GM18868 (cell line): ENCODE measurements around the gene PCDHB12.

Source experiments
- ATAC-seq: cut with Tn5 transposase; IDR thresholded peaks from one replicate; pipeline ENCODE4 v1.9.1; 2021; ENCODE audit warnings: mild to moderate bottlenecking, moderate library complexity; ENCODE audit not compliant: unreplicated experiment

The PCDHB12 gene

DNA sequence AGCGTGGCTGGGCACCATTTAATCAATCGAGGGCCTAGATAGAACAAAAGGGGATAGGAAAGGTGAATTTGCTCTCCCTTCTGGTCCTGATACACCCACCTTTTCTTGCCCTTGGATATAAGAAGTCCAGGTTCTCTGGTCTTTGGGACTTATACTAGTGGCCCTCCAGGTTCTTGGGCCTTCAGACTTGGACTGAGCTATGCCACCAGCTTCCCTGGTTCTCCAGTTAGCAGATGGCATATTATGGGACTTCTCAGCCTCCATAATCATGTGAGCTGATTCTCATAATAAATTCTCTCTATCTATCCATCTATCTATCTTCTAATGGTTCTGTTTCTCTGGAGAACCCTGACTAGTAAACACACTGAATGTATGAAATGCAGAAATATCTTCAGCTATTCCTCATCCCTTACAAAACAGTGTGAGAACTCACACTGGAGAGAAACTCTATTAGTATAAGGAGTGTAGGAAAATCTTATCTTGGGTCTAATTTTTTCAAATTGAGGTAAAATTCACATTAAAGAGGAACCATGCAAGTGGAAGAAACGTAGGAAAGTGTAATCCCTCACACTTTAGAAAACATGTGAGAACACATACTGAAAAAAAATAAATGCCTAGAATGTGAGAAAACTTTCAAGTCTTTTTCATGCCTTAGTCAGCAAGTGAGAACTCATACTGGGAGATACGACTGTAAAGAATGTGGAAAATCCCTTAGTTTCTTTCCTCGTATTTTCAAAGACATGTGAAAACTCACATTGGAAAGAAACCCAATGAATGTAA, 52.1 kb downstream of the PCDHB12 start:
- ATAC-seq: no peak

DNA sequence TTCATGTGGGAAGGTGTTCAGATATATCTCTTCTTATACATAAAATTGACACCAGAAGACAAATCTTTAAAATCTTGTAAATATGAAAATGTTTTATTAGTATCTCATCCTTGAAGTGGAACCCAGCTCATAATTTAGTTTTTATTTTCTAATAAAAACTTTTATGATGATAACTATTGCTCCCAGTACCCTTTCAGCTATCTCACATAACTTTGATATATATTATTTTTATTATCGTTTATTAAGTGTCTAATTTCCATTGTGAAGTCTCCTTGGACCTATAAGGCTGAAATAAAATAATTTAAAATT, 52.7 kb downstream of the PCDHB12 start:
- no peak for ATAC-seq
